GM18498 (cell line): Measurements from ENCODE around the gene CRKL.
A peak's percentile ranks its signal among the peaks of the same experiment; 100 is the strongest.
"Not testable (repeated sequence)": the region's sequence is repeated elsewhere in the genome, so short reads cannot be mapped to it uniquely, and the experiment has no call there.

ENCODE experiments used
- ATAC-seq: cut with Tn5 transposase; IDR thresholded peaks from one replicate; pipeline ENCODE4 v1.9.1; 2021; ENCODE audit warnings: mild to moderate bottlenecking, moderate library complexity; ENCODE audit not compliant: unreplicated experiment

CRKL gene

GRCh38 chr22:20916916-20917810, at the start of gene CRKL:
Gene CRKL, plus strand, starts transcription at chr22:20917407. Its CDS starts 528 bp downstream, at chr22:20917935.
- peak; percentile 96 for ATAC-seq

GRCh38 chr22:20868025-20868962, 48.9 kb upstream of the CRKL start:
- no peak for ATAC-seq

GRCh38 chr22:20869234-20869633, 48.0 kb upstream of the CRKL start:
- no peak for ATAC-seq

- no peak for ATAC-seq
These were observed 44.0 kb upstream of the CRKL start for GRCh38 chr22:20873214-20873613.

GRCh38 chr22:20875296-20875695, 41.9 kb upstream of the CRKL start:
- ATAC-seq = no peak

- ATAC-seq = no peak
These were observed 39.5 kb upstream of the CRKL start for GRCh38 chr22:20877715-20878114.

- no peak for ATAC-seq
These were observed 36.0 kb upstream of the CRKL start for GRCh38 chr22:20881231-20881630.

- no peak for ATAC-seq
These were observed 35.1 kb upstream of the CRKL start for GRCh38 chr22:20881869-20882815.

- no peak for ATAC-seq
These were observed 34.4 kb upstream of the CRKL start for GRCh38 chr22:20882855-20883254.

GRCh38 chr22:20884454-20884853, 32.8 kb upstream of the CRKL start:
- ATAC-seq = no peak

- no peak for ATAC-seq
These were observed 32.1 kb upstream of the CRKL start for GRCh38 chr22:20885017-20885556.

- peak; percentile 46 for ATAC-seq
These were observed 31.5 kb upstream of the CRKL start for GRCh38 chr22:20885557-20886323.

- no peak for ATAC-seq
These were observed 29.8 kb upstream of the CRKL start for GRCh38 chr22:20887375-20887774.

- no peak for ATAC-seq
These were observed 28.0 kb upstream of the CRKL start for GRCh38 chr22:20889025-20889704.

- ATAC-seq = no peak
These were observed 27.2 kb upstream of the CRKL start for GRCh38 chr22:20889904-20890540.

GRCh38 chr22:20890975-20891374, 26.2 kb upstream of the CRKL start:
- no peak for ATAC-seq

- ATAC-seq = not testable (repeated sequence)
These were observed 19.5 kb upstream of the CRKL start for GRCh38 chr22:20897737-20898136.

GRCh38 chr22:20899827-20900423, 17.3 kb upstream of the CRKL start:
- no peak for ATAC-seq
